H9 (cell line): ENCODE data around the gene FXYD2. TPM values are rescaled to one million over a fixed set of nuclear protein-coding genes. Genes with fewer than 3 reads are reported as not detected.
A peak's percentile ranks its signal among the peaks of the same experiment; 100 is the strongest.

ENCODE experiments used
- DNase-seq: peaks from one replicate; pipeline ENCODE4 v3.0.0-alpha.2; 2017
- H2AFZ ChIP-seq: one replicate; pipeline ENCODE4 v1.6.1; 2013; ENCODE audit warnings: mild to moderate bottlenecking, low read length, control low read depth, moderate library complexity
- H2AK5ac ChIP-seq: 2 replicates; pipeline ENCODE4 v1.6.1; 2013; ENCODE audit warnings: low read length, control low read depth, mixed read lengths; ENCODE audit not compliant: insufficient read length
- H2BK120ac ChIP-seq: one replicate; pipeline ENCODE4 v1.6.1; 2013; ENCODE audit warnings: low read depth, mild to moderate bottlenecking, low read length, control low read depth, inconsistent platforms; ENCODE audit not compliant: poor library complexity, severe bottlenecking
- H2BK12ac ChIP-seq: 2 replicates; pipeline ENCODE4 v1.6.1; 2013; ENCODE audit warnings: low read length, control low read depth, mixed read lengths, low read depth; ENCODE audit not compliant: insufficient read length
- H2BK15ac ChIP-seq: 2 replicates; pipeline ENCODE4 v1.6.1; 2013; ENCODE audit warnings: low read depth, low read length, control low read depth
- H2BK20ac ChIP-seq: one replicate; pipeline ENCODE4 v1.6.1; 2013; ENCODE audit warnings: low read depth, mild to moderate bottlenecking, low read length, control low read depth, inconsistent platforms; ENCODE audit not compliant: poor library complexity, severe bottlenecking
- H2BK5ac ChIP-seq: 2 replicates; pipeline ENCODE4 v1.6.1; 2013; ENCODE audit warnings: low read length, control low read depth, mixed read lengths; ENCODE audit not compliant: insufficient read length
- H3K14ac ChIP-seq: 2 replicates; pipeline ENCODE4 v1.6.1; 2013; ENCODE audit warnings: low read length, control low read depth; ENCODE audit not compliant: insufficient read depth
- H3K18ac ChIP-seq: 2 replicates; pipeline ENCODE4 v1.6.1; 2013; ENCODE audit warnings: low read depth, mild to moderate bottlenecking, mixed read lengths, low read length, control low read depth; ENCODE audit not compliant: insufficient read length
- H3K23ac ChIP-seq: 2 replicates; pipeline ENCODE4 v1.6.1; 2013; ENCODE audit warnings: low read length, control low read depth, mixed read lengths, low read depth; ENCODE audit not compliant: insufficient read length
- H3K23me2 ChIP-seq: 2 replicates; pipeline ENCODE4 v1.6.1; 2013; ENCODE audit warnings: low read depth, mild to moderate bottlenecking, mixed read lengths, low read length, control low read depth; ENCODE audit not compliant: insufficient read length, poor library complexity, severe bottlenecking
- H3K27ac ChIP-seq: 2 replicates; pipeline ENCODE4 v1.5.1; 2013; ENCODE audit warnings: low read length, control low read depth, mixed read lengths, low read depth; ENCODE audit not compliant: insufficient read length
- H3K27me3 ChIP-seq: 2 replicates; pipeline ENCODE4 v1.6.1; 2013; ENCODE audit warnings: low read length, control low read depth, inconsistent platforms; ENCODE audit not compliant: insufficient read depth
- H3K4ac ChIP-seq: 2 replicates; pipeline ENCODE4 v1.6.1; 2013; ENCODE audit warnings: low read depth, mild to moderate bottlenecking, control low read depth, inconsistent platforms, low read length, moderate library complexity
- H3K4me1 ChIP-seq: 2 replicates; pipeline ENCODE4 v1.6.1; 2013; ENCODE audit warnings: low read length, control low read depth, inconsistent platforms; ENCODE audit not compliant: insufficient read depth
- H3K4me2 ChIP-seq: 2 replicates; pipeline ENCODE4 v1.6.1; 2013; ENCODE audit warnings: low read length, control low read depth, mixed read lengths; ENCODE audit not compliant: insufficient read length, insufficient read depth
- H3K56ac ChIP-seq: 2 replicates; pipeline ENCODE4 v1.6.1; 2013; ENCODE audit warnings: low read depth, mild to moderate bottlenecking, mixed read lengths, low read length, control low read depth; ENCODE audit not compliant: insufficient read length
- H3K79me1 ChIP-seq: 2 replicates; pipeline ENCODE4 v1.6.1; 2013; ENCODE audit warnings: low read depth, mild to moderate bottlenecking, moderate library complexity, low read length, control low read depth, inconsistent platforms; ENCODE audit not compliant: insufficient read depth, poor library complexity, severe bottlenecking
- H3K79me2 ChIP-seq: 2 replicates; pipeline ENCODE4 v1.6.1; 2013; ENCODE audit warnings: low read length, control low read depth, inconsistent platforms; ENCODE audit not compliant: insufficient read depth
- H3K9ac ChIP-seq: 2 replicates; pipeline ENCODE4 v1.6.1; 2013; ENCODE audit warnings: low read length, control low read depth, mixed read lengths; ENCODE audit not compliant: insufficient read length; ENCODE audit errors: extremely low read depth
- H3K9me3 ChIP-seq: one replicate; pipeline ENCODE4 v1.6.1; 2013; ENCODE audit warnings: low read depth, low read length, inconsistent platforms; ENCODE audit not compliant: control insufficient read depth
- H3T11ph ChIP-seq: one replicate; pipeline ENCODE4 v1.6.1; 2013; ENCODE audit warnings: mild to moderate bottlenecking, low read length, control low read depth, inconsistent platforms
- H4K20me1 ChIP-seq: one replicate; pipeline ENCODE4 v1.6.1; 2013; ENCODE audit not compliant: control insufficient read depth, insufficient read length, insufficient read depth
- H4K5ac ChIP-seq: 2 replicates; pipeline ENCODE4 v1.6.1; 2013; ENCODE audit warnings: low read depth, mild to moderate bottlenecking, mixed read lengths, low read length, control low read depth; ENCODE audit not compliant: insufficient read length
- H4K8ac ChIP-seq: replicated peaks from 2 replicates; pipeline ENCODE4 v1.6.1; 2013; ENCODE audit warnings: low read length, control low read depth, mixed read lengths, low read depth; ENCODE audit not compliant: insufficient read length
- H4K91ac ChIP-seq: 2 replicates; pipeline ENCODE4 v1.6.1; 2013; ENCODE audit warnings: low read depth, mild to moderate bottlenecking, moderate library complexity, mixed read lengths, low read length, control low read depth; ENCODE audit not compliant: insufficient read length
- H3K27ac Mint-ChIP-seq, 3 experiments: 2 replicates in 2 of 3; 3 replicates in 1 of 3; pipeline ENCODE4 v1.8.0; 2020 to 2021; ENCODE audit warnings: mixed read lengths in 3 of 3, mild to moderate bottlenecking in 1 of 3, moderate library complexity in 1 of 3
- H3K27me3 Mint-ChIP-seq: 2 replicates; pipeline ENCODE4 v1.8.0; 2021; ENCODE audit warnings: low read depth, mild to moderate bottlenecking, moderate library complexity, mixed read lengths
- H3K36me3 Mint-ChIP-seq, 3 experiments: 2 replicates in 2 of 3; 3 replicates in 1 of 3; pipeline ENCODE4 v1.8.0; 2020 to 2021; ENCODE audit warnings: low read depth in 3 of 3, mixed read lengths in 3 of 3; ENCODE audit not compliant: insufficient read depth in 1 of 3
- H3K4me1 Mint-ChIP-seq, 2 experiments: 2 replicates each; pipeline ENCODE4 v1.8.0; 2020; ENCODE audit warnings: mixed read lengths in 2 of 2
- H3K4me3 Mint-ChIP-seq, 2 experiments: 2 replicates in 1 of 2; 3 replicates in 1 of 2; pipeline ENCODE4 v1.8.0; 2020 to 2021; ENCODE audit warnings: mild to moderate bottlenecking in 2 of 2, mixed read lengths in 2 of 2, moderate library complexity in 1 of 2
- H3K9me3 Mint-ChIP-seq, 2 experiments: 2 replicates in 1 of 2; 3 replicates in 1 of 2; pipeline ENCODE4 v1.8.0; 2020; ENCODE audit warnings: mild to moderate bottlenecking in 2 of 2, mixed read lengths in 2 of 2, moderate library complexity in 1 of 2
- WGBS: extraction: QIAGEN DNeasy Blood & Tissue Kit; methylation state at CpG from one replicate; pipeline ENCODE4 v1.1.7; 2013; ENCODE audit warnings: missing lambda C conversion rate, low lambda C conversion rate, mixed read lengths; ENCODE audit not compliant: insufficient read length; ENCODE audit errors: extremely low coverage; 5-methylcytosine and 5-hydroxymethylcytosine counted together
- total RNA-seq: library from RNA; stranded (reverse); gene quantifications from 2 replicates; pipeline ENCODE4 v1.2.1, GENCODE V29; 2021
- TF ChIP-seq, protein P1 (sequence below): fragments of 200-600 bp; sonication (generic); conservative IDR thresholded peaks from 3 replicates; pipeline ENCODE4 v1.8.0; 2021; ENCODE audit warnings: antibody characterized with exemption, mild to moderate bottlenecking

Gene FXYD2
- total RNA-seq, 1 experiment from 2014 or later, result 0.79 TPM

DNA sequence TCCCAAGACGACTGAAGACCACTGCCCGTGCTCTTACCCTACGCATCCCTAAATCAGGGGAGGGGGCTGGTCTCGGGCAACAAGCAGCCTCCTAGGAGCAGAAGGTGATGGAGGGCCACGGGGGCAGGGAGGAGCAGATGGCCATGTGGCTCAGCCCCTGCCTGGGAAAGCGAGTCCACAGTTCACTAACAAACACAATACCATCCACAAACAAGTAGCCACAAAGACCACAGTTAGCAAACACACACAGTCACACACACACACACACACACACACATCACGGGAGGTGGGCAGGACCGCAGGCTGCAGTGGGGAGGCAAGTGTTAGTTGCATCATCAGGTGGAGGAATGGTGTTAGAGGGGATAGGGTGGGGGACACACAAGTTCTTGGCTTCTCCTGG lies 13.2 kb upstream of the FXYD2 start:
- H3K4me3 Mint-ChIP-seq, result no peak overlapping the region
- Histone ChIP-seq H3T11ph (no peak overlapping the region), H3K56ac (no peak overlapping the region), H2BK15ac (no peak overlapping the region), H2BK5ac (no peak overlapping the region), H2BK20ac (no peak overlapping the region), H2AFZ (no peak overlapping the region), H3K79me1 (no peaks in the 10 kb centered on the region), H3K14ac (0 out of 2 replicates have a peak overlapping the region, but pooled peaks have one; percentile 68), H4K91ac (no peak overlapping the region), H3K23ac (no peak overlapping the region), H3K18ac (no peak overlapping the region), H3K27ac (no peak overlapping the region), H4K20me1 (peaks cover 2% of the 10 kb centered on the region), H2BK12ac (no peak overlapping the region), H3K9ac (no peak overlapping the region), H3K23me2 (no peaks in the 10 kb centered on the region), H3K27me3 (no peaks in the 10 kb centered on the region), H4K8ac (no peak overlapping the region), H3K4ac (no peak overlapping the region), H3K4me1 (no peaks in the 10 kb centered on the region), H2AK5ac (no peak overlapping the region), H2BK120ac (no peak overlapping the region), H3K79me2 (no peaks in the 10 kb centered on the region), H4K5ac (no peak overlapping the region), H3K4me2 (no peak overlapping the region), H3K9me3 (no peaks in the 10 kb centered on the region)
- H3K9me3 Mint-ChIP-seq, result no peaks in the 10 kb centered on the region
- peak overlapping the region in 1 of 3 experiments; percentile 9; a peak in 1 of 7 replicates for H3K27ac Mint-ChIP-seq
- peak; percentile 22 for DNase-seq
- WGBS, result no CpG with 5 or more reads among the region's 8 CpGs
- H3K27me3 Mint-ChIP-seq, result peaks cover 3% of the 10 kb centered on the region
- H3K36me3 Mint-ChIP-seq, result peaks cover 0 to 10% (median 0%) of the 10 kb centered on the region in 3 experiments; a peak in 2 of 7 replicates
- TF ChIP-seq, protein P1, sequence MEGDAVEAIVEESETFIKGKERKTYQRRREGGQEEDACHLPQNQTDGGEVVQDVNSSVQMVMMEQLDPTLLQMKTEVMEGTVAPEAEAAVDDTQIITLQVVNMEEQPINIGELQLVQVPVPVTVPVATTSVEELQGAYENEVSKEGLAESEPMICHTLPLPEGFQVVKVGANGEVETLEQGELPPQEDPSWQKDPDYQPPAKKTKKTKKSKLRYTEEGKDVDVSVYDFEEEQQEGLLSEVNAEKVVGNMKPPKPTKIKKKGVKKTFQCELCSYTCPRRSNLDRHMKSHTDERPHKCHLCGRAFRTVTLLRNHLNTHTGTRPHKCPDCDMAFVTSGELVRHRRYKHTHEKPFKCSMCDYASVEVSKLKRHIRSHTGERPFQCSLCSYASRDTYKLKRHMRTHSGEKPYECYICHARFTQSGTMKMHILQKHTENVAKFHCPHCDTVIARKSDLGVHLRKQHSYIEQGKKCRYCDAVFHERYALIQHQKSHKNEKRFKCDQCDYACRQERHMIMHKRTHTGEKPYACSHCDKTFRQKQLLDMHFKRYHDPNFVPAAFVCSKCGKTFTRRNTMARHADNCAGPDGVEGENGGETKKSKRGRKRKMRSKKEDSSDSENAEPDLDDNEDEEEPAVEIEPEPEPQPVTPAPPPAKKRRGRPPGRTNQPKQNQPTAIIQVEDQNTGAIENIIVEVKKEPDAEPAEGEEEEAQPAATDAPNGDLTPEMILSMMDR, result no peak
- peaks cover 15 to 20% of the 10 kb centered on the region in 2 experiments for H3K4me1 Mint-ChIP-seq
